GM03348 (cell line): ENCODE measurements around the gene B4GALT6.

Experiments
- DNase-seq: peaks from one replicate; pipeline ENCODE4 v3.0.0; 2012; ENCODE audit warnings: low spot score

Gene B4GALT6

DNA sequence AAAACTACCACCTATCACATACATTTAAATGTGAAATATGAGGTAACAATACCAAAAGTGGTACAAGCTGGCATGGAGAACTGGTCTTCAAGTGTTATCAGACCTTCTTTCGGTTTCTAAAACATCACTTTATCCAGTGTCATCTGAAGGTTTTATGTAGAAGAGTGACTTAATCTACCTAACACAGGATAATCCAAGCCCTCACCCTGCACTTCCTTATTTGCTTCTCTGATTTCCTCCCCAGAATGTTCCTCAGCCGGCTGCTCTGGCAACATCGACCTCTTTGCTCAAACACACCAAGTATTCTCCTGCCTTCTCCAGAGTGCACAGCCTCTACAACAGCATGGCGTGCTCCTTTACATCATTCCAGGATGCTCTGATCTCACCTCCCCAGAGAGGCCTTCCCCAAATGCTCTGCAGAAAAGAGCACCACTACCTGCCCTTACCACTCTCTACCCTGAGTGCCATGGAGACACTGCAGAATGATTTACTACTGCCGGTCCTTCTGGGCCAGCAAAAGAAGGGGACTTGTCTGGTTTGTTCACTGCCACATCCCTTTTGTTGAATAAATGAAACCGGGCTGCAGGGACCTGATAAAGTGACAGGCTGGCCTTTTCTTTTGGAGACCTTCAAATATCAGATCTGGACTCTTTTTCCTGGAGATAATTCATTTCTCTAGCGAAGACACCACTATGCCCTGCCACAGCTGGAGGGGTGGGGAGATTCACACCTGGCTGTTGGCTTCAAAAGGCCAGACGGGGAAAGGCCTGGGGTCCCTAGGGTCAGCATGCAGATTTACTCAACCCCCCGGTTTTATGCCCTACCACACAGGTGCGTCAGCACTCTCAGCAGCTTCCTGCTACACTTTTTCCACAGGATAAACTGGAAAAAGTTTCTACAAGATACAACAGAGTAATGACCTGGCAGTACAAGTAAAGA lies 50.7 kb downstream of the B4GALT6 start:
- DNase-seq, result no peak

DNA sequence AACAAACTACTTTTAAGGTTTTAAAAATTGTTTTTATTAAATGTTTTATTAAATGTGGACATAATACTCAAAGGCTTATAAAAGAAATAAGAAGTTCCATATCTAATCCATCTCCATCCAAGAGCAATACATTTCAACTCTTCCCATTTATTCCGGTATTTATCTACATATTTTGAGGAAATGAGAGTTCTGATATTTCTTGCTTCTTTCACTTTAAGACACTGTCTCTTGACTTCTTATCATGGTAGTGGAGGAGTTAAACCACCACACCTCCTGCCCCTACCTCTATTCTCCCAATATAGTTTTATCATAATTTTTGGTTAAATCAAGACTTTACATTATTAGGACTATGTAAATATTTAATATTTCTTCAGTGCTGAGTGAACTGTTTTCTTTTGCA lies 52.0 kb downstream of the B4GALT6 start:
- no peak for DNase-seq

DNA sequence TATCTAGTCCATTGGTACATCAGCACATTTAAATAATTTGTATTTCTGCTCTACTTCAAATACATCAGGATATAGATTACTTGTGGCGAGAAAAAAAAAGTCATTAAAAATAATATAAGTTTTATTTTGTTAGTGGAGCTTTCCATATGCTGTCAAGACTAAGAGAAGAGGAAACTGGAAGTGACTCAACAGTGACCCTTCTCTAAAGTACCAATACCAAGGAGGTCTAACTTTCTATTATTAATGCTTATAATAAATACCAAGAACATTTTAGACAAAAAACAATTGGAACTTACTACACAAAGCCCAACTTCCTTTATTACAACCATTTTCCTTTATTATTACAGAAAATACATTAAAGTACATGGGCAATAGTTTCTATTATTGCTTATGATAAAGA lies 52.9 kb downstream of the B4GALT6 start:
- no peak for DNase-seq

DNA sequence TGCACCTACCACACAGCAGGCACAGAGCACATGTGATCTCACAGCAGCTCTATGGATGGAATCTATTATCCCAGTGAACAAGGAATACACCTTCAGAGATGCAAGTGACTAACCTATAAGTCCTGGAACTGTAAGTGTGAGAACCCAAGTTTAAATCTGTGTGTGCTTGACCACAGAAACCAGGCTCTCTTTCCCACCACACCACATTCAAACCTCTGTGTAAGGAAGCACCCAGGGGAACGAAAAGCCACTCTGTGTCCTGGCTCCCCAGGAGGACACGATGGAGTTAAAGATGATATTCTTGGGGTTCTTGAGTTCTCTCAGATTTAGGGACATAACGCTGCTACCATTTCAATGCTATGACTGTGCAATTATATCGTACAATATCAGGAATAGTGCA lies 53.8 kb downstream of the B4GALT6 start:
- no peak for DNase-seq

DNA sequence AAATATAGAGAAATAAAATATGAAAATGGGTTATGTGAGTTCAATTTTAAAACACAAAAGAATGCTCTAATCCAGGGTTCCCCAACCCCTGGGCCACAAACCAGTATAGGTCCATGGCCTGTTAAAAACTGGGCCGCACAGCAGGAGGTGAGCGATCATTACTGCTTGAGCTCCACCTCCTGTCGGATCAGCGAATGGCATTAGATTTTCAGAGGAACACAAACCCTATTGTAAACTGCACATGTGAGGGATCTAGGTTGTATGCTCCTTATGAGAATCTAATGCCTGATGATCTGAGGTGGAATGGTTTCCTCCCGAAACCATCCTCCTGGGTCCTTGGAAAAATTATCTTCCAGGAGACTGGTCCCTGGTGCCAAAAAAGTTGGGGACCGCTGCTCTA lies 58.0 kb downstream of the B4GALT6 start:
- DNase-seq, result no peak

DNA sequence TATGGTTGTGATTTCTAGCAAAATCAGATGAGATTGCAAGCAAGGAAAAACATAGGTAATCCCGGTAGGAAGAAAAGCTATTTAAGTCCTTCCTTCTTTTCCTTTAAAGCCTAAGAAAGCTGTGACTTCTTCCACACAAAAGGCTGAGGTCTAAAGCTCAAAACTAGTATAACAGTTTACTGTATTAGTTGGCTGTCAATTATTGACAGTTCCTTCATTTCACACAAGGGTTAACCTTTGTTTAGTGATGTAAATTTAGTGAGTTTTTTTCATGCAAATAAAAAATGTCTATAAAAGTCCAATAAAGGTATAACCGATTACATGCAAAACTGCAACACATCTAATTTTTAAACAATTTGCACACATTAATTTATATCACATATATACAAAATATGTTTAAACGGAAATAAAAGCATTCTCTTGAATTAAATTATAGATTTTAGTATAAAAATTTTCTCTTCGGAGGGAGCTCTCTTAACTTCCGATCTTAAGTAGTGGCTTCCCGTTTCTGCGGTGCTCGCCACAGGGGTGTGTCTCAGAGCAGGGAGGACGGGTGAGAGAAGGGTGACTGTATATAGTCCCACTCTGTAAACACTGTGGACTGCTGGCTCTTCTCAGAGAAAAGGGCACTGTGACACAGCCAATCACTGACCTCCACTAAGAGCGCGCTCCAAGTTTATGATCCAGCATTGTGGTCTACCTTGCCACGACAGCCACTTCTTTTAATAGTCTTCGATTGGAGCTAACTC lies 59.3 kb downstream of the B4GALT6 start:
- DNase-seq, result no peak

DNA sequence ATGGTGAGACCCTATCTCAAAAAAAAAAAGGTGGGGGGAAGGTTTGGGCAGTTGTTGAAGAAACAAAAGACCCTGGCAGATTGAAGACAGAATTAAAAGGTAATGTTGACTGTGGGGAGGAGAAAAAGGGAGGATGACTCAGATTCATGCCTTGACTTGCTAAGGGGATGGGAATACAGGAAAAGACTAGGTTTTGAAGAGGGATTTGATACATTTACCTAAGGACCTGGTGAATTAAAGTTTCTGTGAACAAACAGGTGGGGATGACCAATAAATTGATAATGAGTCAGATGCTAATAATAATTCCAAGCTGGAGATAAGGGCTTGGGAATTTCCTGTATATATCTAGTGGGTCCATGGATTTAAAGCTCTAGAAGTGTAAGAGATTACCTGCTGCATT lies 65.1 kb downstream of the B4GALT6 start:
- no peak for DNase-seq

DNA sequence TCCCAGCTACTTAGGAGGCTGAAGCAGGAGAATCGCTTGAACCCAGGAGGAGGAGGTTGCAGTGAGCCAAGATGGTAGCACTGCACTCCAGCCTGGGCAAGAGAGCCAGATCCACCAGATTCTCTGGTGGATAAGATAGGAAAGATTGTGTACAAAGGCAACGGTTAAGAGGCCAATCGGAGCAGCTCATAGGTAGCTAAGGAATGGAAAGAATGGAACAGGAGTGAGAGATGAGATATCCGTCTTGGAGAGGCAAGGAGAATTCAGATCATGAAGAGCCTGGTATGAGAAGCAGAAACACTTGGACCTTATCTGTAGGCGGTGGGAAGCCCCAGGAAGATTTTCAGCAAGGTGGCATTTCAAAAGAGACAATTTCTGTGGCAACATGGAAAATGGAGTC lies 65.6 kb downstream of the B4GALT6 start:
- DNase-seq, result no peak

DNA sequence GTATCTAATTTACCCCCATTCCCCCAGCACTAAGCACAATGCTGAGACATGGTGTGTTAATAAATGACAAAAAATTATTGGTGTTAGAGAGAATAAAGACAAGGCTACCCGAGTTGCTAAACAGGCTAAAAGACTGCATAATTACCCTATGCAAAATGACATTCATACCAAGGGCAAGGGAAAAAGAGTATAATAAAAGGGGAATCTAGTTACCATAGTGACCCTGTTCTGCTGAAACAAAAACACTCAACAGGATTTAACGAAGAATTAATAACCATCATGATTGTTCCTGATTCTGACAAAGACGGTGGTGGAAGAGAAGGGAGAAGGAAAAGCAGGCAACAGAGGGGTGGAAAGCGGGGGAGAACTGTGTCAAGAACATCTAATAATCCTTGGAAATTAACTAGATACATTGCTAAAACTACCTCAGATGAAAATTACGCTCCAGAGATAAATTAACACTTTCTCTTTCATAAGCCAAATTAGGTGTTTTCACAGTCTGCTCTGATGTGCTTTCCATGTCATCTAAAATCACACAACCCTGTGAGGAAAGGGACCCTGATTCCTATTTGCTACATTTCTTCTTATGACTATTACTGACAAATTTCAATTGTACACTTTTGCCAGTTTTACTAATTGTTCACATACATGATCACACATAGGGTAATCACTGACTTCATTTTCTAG lies 67.2 kb downstream of the B4GALT6 start:
- no peak for DNase-seq

DNA sequence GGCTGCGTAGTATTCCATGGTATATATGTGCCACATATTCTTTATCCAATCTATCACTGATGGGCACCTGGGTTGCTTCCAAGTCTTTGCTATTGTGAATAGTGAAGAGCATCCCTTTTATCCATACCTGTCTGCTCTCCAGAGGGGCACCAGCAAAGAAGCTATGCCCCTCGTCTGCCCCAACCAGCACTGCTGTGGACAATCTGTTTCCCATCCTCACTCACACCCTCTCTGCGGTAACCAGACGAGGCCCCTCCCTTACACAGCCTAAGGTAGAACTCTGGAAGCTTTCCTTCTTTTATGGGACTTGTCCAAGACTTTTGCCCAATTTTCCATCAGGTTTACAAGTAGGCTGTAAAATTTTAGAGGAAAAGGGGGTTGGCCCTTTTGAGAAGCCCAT lies 67.8 kb downstream of the B4GALT6 start:
- no peak for DNase-seq

DNA sequence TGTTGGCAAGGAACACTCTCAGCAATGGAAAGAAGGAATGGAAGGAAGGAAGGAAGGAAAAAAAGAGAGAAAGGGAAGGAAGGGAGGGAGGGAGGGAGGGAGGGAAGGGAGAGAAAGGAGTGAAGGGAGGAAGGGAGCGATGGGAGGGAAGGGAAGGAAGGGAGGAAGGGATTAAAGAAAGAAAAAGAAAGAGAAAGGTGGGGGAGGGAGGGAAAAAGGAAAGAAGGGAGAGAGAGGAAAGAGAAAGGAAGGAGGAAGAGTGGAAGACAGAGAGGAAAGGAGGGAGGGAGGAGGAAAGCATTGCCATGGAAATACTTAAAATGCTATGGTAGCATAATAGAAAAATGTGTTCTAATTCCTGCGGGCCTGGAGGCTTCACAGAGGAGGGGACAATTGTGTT lies 70.3 kb downstream of the B4GALT6 start:
- DNase-seq, result no peak

DNA sequence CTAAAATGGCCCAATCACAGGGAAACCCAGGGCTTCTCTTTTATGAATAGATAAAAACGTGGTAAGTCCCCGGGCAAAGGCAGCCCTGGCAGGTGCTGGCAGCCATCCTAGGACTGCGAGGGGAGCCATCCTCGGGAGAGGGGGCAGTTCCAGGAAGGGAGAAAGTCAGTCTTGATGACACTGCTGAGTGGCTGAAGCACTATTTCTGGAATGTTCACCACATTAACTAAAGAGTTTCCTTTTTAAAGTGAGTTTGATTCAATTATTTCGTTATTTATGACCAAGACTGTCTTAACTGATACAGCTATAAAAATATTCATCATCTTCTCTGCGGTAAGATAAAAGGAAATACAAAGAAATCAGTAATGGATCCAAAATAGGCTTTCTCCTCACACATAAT lies 72.3 kb downstream of the B4GALT6 start:
- DNase-seq, result peak; percentile 6

DNA sequence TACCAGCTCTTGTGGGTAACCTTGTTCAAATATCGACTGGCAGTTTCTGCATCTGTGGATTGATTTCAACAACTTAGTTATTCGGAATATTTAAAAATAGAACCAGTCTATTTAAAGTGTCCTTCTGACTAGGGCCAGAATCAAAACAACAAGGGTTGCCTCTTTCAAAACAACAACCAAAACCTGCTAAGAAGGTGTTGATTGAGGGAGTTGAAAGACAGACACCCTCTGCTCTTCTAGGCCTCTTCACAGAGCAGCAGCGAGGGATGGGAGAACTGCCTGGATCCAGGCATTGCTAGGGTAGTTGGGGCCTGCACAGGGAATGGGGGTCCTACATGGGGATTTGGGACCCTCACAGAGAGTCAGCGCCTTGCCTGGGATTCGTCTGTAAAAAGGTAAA lies 72.9 kb downstream of the B4GALT6 start:
- DNase-seq, result no peak

DNA sequence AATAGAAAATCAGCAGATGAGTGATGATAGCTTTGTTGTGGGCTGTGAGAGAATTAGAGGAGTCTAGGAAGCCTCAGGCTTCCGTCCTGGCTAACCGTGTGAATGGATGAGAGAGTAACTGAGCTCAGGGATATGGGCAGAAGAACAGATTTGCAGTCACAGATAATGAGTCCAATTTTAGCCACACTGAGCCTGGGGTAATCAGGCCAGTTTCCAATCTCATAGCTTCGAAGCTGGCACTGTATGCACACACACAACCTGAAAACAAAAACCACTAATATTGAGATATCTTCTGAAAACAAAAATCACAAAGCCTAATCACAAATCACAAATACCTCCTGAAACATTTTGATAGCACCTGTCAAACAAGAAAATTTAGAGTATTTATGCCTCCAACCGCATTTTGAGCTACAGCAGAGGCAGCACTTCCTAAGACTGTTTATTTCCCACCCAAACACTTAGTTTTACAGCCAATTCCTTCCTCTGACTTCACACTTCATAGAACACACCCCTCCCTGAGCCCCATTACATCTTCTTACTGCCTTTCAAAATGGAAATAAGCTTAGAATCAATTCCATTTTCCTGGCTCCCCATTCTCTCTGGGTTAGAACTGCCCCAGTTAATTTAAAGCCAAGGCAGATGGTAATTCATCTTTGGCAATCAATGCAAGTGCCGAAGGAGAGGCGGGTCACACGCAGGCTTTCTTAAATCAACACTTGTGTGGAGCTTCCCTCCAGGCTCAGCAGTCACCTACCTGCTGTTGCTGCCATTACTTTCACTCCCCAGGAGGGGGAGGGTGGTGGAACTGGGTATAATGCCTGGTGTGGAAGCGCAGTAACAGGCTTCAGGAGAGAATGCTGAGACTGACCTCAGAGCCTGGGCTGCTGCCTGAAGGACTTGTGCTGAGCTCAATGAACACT lies 73.8 kb downstream of the B4GALT6 start:
- DNase-seq, result no peak

DNA sequence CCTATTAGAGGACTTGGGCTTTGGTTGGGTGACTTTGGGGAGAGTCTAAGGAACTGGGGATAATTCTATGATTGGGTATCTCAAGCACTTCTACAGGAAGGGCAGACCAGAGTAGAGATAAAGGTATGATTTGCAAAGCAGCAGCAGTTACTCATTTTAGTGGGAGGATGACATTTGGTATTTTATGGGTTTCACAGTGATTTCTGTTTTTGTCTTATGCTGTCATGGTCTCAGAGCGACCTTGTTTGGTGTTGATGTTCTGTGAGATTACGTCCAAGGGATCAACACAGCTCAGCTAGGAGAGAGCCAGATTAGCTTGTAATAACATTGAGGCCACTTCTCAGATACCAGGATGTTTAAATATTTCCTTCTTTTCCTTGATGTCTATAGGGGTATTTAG lies 74.5 kb downstream of the B4GALT6 start:
- DNase-seq, result no peak

DNA sequence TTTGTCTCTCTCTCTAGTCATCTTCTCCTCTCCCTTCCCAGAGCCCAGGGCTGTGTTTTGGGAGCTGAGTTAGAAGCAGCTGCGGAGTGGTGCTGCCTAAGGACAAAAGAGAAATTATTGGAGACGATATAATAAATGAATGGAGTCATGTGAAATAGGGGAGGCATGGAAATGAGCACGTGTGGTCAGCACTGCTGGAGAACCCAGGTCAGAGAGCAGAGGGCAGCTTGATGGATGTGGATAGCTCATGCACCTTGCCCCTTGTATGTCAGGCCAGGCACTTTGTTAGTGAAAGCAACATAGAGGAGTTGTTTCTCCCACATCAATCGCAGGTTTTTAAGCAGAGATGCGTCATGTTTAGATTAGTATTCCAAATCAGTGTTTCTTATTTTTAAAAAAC lies 77.0 kb downstream of the B4GALT6 start:
- DNase-seq, result no peak

DNA sequence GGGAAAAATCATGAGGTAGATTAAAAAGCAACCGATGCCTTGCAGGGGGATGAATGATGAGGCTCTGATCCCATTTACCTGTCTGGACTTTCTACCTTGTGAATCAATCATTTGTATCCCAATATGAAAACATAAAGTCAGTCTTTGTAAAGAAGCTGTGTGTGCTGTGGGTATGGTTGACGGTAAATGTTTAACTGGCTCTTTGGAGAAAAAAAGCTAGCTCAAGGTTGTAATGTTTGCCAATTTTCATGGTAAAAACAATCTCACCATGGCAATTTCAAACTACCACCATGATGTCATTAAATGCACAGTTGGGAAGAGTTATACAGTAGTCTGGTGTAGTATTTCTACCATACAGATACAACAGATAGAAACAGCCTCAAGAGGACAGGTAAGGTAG lies 78.1 kb downstream of the B4GALT6 start:
- DNase-seq, result no peak

DNA sequence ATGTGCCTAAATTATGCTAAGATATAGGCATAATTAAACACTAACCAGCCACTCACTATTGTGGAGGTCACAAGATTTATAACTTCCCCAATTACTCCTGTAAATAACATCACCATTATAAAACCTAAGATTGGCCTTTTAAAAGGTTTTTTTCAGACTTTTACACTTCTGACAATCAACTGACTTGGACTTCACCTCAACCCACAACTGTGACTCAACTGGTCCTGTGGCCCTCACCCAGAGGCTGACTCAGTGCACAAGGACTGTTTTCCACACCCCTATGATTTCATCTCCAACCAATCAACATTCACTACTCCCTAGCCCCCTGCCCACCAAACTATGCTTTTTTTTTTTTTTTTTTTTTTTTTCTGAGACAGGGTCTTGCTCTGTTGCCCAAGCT lies 81.1 kb downstream of the B4GALT6 start:
- DNase-seq, result no peak

DNA sequence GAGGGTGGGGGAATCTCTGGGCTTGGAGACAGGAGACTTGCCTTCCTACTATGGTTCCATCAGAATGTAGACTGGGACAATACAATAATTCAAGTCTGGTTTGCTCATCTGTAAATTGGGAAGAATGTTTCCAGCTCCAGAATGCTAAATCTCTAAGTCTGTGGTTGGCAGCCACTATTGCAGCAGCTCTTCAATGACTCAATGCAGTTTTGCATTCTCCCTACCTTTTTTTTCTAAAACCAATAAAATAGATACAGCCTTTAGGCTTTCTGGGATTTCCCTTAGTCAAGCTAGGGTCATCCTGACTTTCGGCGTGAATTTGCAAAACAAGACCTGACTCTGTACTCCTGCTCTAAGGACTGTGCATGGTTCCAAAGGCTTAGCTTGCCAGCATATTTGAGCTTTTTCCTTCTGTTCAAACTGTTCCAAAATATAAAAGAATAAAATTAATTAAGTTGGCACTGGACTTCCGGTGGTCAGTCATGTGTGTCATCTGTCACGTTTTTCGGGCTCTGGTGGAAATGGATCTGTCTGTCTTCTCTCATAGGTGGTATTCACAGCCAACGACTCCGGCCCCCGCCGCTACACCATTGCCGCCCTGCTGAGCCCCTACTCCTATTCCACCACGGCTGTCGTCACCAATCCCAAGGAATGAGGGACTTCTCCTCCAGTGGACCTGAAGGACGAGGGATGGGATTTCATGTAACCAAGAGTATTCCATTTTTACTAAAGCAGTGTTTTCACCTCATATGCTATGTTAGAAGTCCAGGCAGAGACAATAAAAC lies 86.2 kb downstream of the B4GALT6 start:
- no peak for DNase-seq

DNA sequence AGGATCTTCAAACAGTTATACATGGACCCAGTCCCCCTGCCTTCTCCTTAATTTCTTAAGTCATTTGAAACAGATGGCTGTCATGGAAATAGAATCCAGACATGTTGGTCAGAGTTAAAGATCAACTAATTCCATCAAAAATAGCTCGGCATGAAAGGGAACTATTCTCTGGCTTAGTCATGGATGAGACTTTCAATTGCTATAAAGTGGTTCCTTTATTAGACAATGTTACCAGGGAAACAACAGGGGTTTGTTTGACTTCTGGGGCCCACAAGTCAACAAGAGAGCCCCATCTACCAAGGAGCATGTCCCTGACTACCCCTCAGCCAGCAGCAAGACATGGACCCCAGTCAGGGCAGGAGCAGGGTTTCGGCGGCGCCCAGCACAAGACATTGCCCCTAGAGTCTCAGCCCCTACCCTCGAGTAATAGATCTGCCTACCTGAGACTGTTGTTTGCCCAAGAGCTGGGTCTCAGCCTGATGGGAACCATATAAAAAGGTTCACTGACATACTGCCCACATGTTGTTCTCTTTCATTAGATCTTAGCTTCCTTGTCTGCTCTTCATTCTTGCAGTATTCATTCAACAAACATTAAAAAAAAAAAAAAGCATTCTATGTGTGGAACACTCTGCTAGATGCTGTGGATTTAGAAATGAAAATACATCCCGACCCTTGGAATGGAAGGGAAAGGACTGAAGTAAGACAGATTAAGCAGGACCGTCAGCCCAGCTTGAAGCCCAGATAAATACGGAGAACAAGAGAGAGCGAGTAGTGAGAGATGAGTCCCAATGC lies 88.1 kb downstream of the B4GALT6 start:
- no peak for DNase-seq
